RWPE1 (cell line): ENCODE results near the gene SUB1.

Experiments used
- CTCF ChIA-PET: fragments of 350-600 bp; sonication (Branson Sonifier 250); formaldehyde crosslinking; extraction: SDS; loops from one replicate; lab custom pipeline; 2021; lab: Yijun Ruan, JAX
- POLR2A ChIA-PET: fragments of 400-600 bp; formaldehyde crosslinking; extraction: SDS; loops from one replicate; lab custom pipeline; 2020; ENCODE audit warnings: antibody characterized with exemption; ENCODE audit not compliant: low non-redundant PET; lab: Yijun Ruan, JAX
- DNase-seq: peaks from one replicate; pipeline ENCODE4 v3.0.0; 2012; ENCODE audit warnings: low spot score
- H3K27ac ChIP-seq: fragments of 450-650 bp; 2 replicates; pipeline ENCODE4 v1.5.1; 2017
- CTCF ChIP-seq: fragments of 450-650 bp; conservative IDR thresholded peaks from 2 replicates; pipeline ENCODE4 v1.5.1; 2017; ENCODE audit warnings: low read depth, mild to moderate bottlenecking

SUB1 gene

DNA sequence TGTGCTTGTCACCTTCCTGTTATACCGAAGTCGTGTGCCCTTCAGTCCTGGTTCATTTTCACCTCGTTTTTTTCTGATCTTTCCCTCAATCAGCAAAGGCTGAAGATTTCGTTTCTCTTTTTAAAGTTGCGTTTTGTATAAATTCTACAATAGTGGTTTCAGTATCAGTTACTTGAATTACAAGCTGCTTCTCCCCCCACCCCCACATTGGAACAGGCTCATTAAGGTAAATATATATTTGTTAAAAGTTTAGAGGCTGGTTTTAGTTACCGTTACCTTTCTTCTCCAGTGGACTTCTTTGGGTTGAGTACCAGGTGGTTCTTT, 881 bp downstream of the SUB1 start:
- H3K27ac ChIP-seq = peak overlapping the region; percentile 94
- TF ChIP-seq CTCF = no peak
- DNase-seq = no peak
- POLR2A ChIA-PET = no interaction called here
- CTCF ChIA-PET = interaction anchor here (0.5 to 0.7 kb wide), 5 partner anchors 21 to 413 kb away, joined by 3 to 6 read pairs (median 4); no protein-coding TSS in a partner anchor

DNA sequence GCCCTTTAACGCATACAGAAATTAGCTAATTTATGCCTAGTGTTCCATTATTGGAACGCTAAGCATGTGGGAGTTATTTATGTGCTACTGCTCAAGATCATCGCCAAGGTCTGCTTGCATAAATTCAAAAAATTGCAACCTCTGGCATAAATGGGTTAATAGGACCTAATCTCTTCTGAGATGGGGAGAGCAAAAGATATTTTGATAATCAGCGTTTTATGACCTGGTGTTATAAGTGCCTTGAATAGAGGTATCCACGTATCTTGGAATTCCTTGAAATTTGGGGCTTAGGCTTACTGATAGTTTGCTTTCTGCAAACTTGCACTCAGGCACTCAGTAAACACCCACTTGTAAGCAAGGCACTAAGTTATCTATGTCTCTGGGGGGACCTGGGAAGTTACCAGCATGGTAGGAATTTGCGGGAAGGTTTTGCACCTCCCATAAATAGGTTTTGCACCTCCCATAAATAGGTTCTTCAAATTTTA, 1.8 kb downstream of the SUB1 start:
- ChIA-PET CTCF (interaction anchor here (0.6 kb wide), 1 partner anchor 102 kb away, joined by 4 read pairs; no protein-coding TSS in a partner anchor), POLR2A (no interaction called here)
- H3K27ac ChIP-seq = no peak overlapping the region
- no peak for DNase-seq
- no peak for TF ChIP-seq CTCF

- CTCF ChIA-PET = interaction anchor here (0.5 to 2.0 kb wide), 18 partner anchors 10 to 717 kb away, joined by 3 to 40 read pairs (median 4); no protein-coding TSS in a partner anchor
- no peak for TF ChIP-seq CTCF
- DNase-seq = no peak
- H3K27ac ChIP-seq = peak overlapping the region; percentile 56
- POLR2A ChIA-PET = no interaction called here
These were observed 4.1 kb downstream of the SUB1 start for GRCh38 chr5:32589416-32589815.

DNA sequence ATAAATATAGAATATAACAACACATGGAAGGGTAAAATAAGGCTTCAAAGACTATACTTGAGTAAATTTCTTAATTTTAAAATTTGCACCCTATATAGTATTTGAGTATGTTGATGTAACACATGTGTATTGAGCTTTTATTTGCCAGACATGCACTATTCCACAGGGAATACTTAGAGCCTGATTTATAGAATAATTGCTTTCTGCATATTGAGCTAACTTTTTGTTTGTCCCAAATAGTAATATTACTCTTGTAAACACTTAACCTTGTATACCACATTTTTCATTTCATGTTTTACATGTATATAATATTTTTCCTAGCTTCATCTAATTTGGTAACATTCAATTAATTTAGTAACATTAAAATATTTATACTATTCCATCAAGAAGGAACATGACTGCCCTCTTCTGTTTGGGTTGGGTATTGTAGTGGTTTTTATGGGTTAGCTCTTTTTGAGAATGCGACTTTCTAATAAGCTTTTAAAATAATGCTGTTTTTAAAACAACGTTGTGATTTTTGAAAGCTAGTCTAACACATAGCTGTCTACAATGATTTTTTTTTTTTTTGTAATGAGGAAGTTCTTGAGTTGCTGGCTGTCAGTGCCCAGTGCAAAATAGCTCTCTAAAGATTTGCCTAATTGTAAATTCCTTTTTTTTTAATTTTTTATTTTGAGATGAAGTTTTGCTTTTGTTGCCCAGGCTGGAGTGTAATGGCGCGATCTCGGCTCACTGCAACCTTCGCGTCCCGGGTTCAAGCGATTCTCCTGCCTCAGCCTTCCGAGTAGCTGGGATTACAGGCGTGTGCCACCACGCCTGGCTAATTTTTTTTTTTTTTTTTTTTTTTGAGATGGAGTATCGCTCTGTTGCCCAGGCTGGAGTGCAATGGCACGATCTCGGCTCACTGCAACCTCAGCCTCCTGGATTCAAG, 4.8 kb downstream of the SUB1 start:
- ChIA-PET CTCF (interaction anchor here (0.5 to 2.0 kb wide), 27 partner anchors 9 to 734 kb away, joined by 3 to 40 read pairs (median 3); no protein-coding TSS in a partner anchor), POLR2A (interaction anchor here (0.6 kb wide), 1 partner anchor 94 kb away, joined by 5 read pairs; no protein-coding TSS in a partner anchor)
- DNase-seq = peak; percentile 40
- H3K27ac ChIP-seq = no peak overlapping the region
- peak; percentile 90 for TF ChIP-seq CTCF

GRCh38 chr5:32595118-32595517, 9.8 kb downstream of the SUB1 start:
- DNase-seq = no peak
- TF ChIP-seq CTCF = no peak
- ChIA-PET CTCF (no interaction called here), POLR2A (no interaction called here)
- H3K27ac ChIP-seq = no peak overlapping the region

- TF ChIP-seq CTCF = no peak
- no peak for DNase-seq
- CTCF ChIA-PET = no interaction called here
- POLR2A ChIA-PET = no interaction called here
- no peak overlapping the region for H3K27ac ChIP-seq
These were observed 11.8 kb downstream of the SUB1 start for GRCh38 chr5:32597041-32597629.
